Thoracic aorta (tissue), 2 donors: Measurements from ENCODE around the gene AR. TPM values are rescaled to one million over a fixed set of nuclear protein-coding genes. Genes with fewer than 3 reads are reported as not detected.

Experiments
- ATAC-seq: fragments of 150-250 bp; one replicate; pipeline ENCODE4 v1.8.0; 2017; ENCODE audit warnings: low read depth; ENCODE audit not compliant: insufficient number of reproducible peaks, low FRiP score
- DNase-seq: peaks from one replicate; pipeline ENCODE4 v3.0.0-alpha.2; 2020; ENCODE audit warnings: low spot score
- H3K27ac ChIP-seq, 2 donors: fragments of 200-600 bp; sonication (generic); 1 replicate in 1 of 2; 2 replicates in 1 of 2; pipeline ENCODE4 v1.5.1; 2016; ENCODE audit warnings: mild to moderate bottlenecking in 2 of 2, moderate library complexity in 2 of 2
- H3K27me3 ChIP-seq: fragments of 200-600 bp; sonication (generic); replicated peaks from 2 replicates; pipeline ENCODE4 v1.6.0; 2016; ENCODE audit warnings: mild to moderate bottlenecking; ENCODE audit not compliant: insufficient read depth
- H3K36me3 ChIP-seq: fragments of 200-600 bp; sonication (generic); one replicate; pipeline ENCODE4 v1.5.1; 2016
- H3K4me1 ChIP-seq, 2 donors: fragments of 200-600 bp; sonication (generic); 1 replicate in 1 of 2; 2 replicates in 1 of 2; pipeline versions ENCODE4 v1.5.1 to v1.6.0; 2016; ENCODE audit warnings: low read depth in 2 of 2, mild to moderate bottlenecking in 1 of 2; ENCODE audit not compliant: control insufficient read depth in 1 of 2
- H3K4me3 ChIP-seq: fragments of 200-600 bp; sonication (generic); 2 replicates; pipeline ENCODE4 v1.5.1; 2016; ENCODE audit warnings: mild to moderate bottlenecking
- H3K9me3 ChIP-seq: fragments of 200-600 bp; sonication (generic); 2 replicates; pipeline ENCODE4 v1.5.1; 2016
- CTCF ChIP-seq: fragments of 200-600 bp; sonication (generic); IDR thresholded peaks from one replicate; pipeline ENCODE4 v1.5.1; 2019; ENCODE audit warnings: antibody characterized with exemption
- total RNA-seq, 2 donors: library from RNA; depleted of rRNA; stranded (reverse); fragments of >200 nt; gene quantifications; one replicate each; pipeline versions ENCODE4 v1.1.0 to v1.2.3, GENCODE V29; 2016

Gene AR
- total RNA-seq, 2 donors from 2014 or later: 18.3 to 22.0 TPM

GRCh38 chrX:67714004-67714403 is 170.2 kb downstream of the AR start:
- Histone ChIP-seq H3K27me3 (no peaks in the 10 kb centered on the region), H3K4me3 (no peak overlapping the region), H3K36me3 (peaks cover 7% of the 10 kb centered on the region), H3K4me1 (peaks cover 0 to 1% of the 10 kb centered on the region in 2 donors), H3K9me3 (no peaks in the 10 kb centered on the region), H3K27ac (no peak overlapping the region)
- no peak for TF ChIP-seq CTCF
- DNase-seq (no peak), ATAC-seq (no peak)

DNA sequence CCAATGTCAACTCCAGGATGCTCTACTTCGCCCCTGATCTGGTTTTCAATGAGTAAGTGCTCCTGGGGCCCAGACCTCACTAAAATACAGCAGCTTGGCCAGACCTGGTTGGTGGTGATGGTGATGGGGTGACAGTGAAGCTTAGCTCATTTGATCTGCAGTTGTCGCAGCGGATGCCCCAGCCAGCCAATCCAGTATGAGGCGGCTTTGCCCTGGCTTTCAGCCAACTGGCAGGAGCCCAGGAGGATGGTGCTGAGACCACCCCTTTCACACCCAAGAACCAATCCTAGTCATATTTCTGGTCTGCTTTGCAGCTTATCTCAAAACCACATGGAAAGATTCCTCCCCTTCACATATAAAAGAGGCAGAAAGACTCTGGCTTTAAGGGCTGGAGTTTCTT is 173.8 kb downstream of the AR start:
- Histone ChIP-seq H3K4me1 (peaks cover 0 to 16% of the 10 kb centered on the region in 2 donors), H3K27me3 (no peaks in the 10 kb centered on the region), H3K4me3 (no peak overlapping the region), H3K9me3 (no peaks in the 10 kb centered on the region), H3K27ac (no peak overlapping the region), H3K36me3 (no peaks in the 10 kb centered on the region)
- no peak for DNase-seq
- no peak for ATAC-seq
- TF ChIP-seq CTCF: no peak

DNA sequence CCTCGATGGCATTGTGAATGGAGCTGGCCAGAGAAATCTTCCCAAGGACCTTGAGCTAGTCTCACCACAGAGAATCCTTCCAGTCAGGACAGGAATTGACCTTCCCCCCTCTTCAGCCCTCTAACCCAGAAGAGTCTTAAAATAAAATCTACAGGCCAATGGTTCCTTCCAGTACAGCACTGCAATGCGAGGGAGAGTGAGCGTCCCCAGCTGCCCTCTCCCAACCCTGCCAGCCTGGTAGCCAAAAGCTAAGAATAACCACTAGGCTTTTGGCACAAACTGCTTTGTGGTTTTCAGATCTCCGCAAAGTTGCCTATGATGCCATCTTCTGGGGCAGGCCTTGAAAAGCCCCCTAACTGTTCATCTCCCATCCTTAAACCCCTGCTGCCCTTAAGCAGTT is 175.1 kb downstream of the AR start:
- H3K9me3 ChIP-seq: no peaks in the 10 kb centered on the region
- ATAC-seq (no peak), DNase-seq (no peak)
- peaks cover 0 to 25% of the 10 kb centered on the region in 2 donors for H3K4me1 ChIP-seq
- no peak overlapping the region for H3K27ac ChIP-seq
- H3K27me3 ChIP-seq: no peaks in the 10 kb centered on the region
- no peaks in the 10 kb centered on the region for H3K36me3 ChIP-seq
- H3K4me3 ChIP-seq: no peak overlapping the region
- TF ChIP-seq CTCF: no peak

- H3K36me3 ChIP-seq: no peaks in the 10 kb centered on the region
- H3K4me3 ChIP-seq: no peak overlapping the region
- H3K27me3 ChIP-seq: no peaks in the 10 kb centered on the region
- no peak for TF ChIP-seq CTCF
- peaks cover 0 to 25% of the 10 kb centered on the region in 2 donors for H3K4me1 ChIP-seq
- H3K9me3 ChIP-seq: no peaks in the 10 kb centered on the region
- ATAC-seq (no peak), DNase-seq (no peak)
- H3K27ac ChIP-seq: no peak overlapping the region
Observed at GRCh38 chrX:67720344-67720743, 176.5 kb downstream of the AR start.

- Histone ChIP-seq H3K27ac (no peak overlapping the region), H3K9me3 (no peaks in the 10 kb centered on the region), H3K36me3 (no peaks in the 10 kb centered on the region), H3K4me3 (no peak overlapping the region), H3K27me3 (no peaks in the 10 kb centered on the region), H3K4me1 (peaks cover 0 to 25% of the 10 kb centered on the region in 2 donors)
- no peak for ATAC-seq
- TF ChIP-seq CTCF: no peak
- DNase-seq: no peak
Observed at GRCh38 chrX:67721321-67721720, 177.5 kb downstream of the AR start.
